ENCODE data around the gene ZNF782.
"Not testable (repeated sequence)": the region's sequence is repeated elsewhere in the genome, so short reads cannot be mapped to it uniquely, and the experiment has no call there.

ZNF782 gene

GRCh38 chr9:96856363-96857286 lies 2.3 kb upstream of the ZNF782 start:
- FAIRE-seq = no peak
- peak; percentile 31 for DNase-seq (ENCODE audit: insufficient read length, low spot score)

- FAIRE-seq = no peak
- no peak for DNase-seq (ENCODE audit: insufficient read length, low spot score)
Measured at GRCh38 chr9:96854651-96855273, 448 bp upstream of the ZNF782 start.

DNA sequence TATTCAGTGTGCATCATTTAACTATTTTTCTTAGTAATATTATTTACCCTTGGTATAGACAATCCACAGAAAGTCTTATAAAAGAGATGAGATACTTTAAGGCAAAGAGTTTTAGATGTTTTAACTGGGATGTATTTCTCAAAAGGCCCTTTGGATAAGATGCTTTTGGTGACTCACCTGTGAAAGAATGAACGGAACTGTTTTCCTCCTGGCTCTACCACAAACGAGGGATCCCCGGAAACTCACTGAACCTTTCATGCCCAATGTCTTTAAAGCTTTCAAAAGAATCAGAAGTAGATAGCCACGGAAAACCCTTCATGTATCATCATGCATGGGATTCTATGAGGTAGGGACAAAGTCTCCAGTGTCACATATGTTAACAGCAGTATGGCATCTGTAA lies 1.6 kb downstream of the ZNF782 start:
- FAIRE-seq (no peak), DNase-seq (ENCODE audit: insufficient read length, low spot score) (no peak)

GRCh38 chr9:96844040-96844439 lies 10.3 kb downstream of the ZNF782 start:
- DNase-seq (ENCODE audit: insufficient read length, low spot score) (no peak), FAIRE-seq (no peak)

DNA sequence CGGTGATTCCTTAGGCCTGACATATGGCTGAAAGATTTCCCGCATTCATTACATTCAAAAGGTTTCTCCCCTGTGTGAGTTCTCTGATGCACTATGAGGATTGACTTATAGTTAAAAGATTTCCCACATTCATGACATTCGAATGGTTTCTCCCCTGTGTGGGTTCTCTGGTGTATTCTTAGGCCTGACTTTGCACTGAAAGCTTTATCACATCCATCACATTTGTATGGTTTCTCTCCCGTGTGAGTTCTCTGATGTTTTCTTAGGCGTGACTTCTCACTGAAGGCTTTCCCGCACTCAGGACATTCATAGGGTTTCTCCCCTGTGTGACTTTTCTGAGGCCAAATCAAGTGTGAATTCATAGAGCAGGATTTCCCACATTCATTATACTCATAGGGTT lies 35.8 kb downstream of the ZNF782 start:
- FAIRE-seq = no peak
- no peak for DNase-seq (ENCODE audit: insufficient read length, low spot score)

DNA sequence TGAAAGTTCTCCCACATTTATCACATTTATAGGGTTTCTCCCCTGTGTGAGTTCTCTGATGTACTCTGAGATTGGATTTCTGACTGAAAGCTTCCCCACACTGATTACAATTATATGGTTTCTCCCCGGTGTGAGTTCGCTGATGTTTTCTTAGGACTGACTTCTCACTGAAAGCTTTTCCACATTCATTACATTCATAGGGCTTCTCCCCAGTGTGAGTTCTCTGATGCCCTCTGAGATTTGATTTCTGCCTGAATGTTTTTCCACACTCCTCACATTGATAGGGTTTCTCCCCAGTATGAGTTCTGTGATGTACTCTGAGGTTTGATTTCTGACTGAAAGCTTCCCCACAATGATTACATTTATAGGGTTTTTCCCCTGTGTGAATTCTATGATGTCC lies 36.3 kb downstream of the ZNF782 start:
- no peak for FAIRE-seq
- DNase-seq (ENCODE audit: insufficient read length, low spot score) = no peak

GRCh38 chr9:96813607-96814006 lies 40.7 kb downstream of the ZNF782 start:
- FAIRE-seq = no peak
- DNase-seq (ENCODE audit: insufficient read length, low spot score) = no peak

DNA sequence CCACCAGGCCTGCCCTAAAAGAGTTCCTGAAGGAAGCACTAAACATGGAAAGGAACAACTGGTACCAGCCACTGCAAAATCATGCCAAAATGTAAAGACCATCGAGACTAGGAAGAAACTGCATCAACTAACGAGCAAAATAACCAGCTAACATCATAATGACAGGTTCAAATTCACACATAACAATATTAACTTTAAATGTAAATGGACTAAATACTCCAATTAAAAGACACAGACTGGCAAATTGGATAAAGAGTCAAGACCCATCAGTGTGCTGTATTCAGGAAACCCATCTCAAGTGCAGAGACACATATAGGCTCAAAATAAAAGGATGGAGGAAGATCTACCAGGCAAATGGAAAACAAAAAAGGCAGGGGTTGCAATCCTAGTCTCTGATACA lies 55.4 kb downstream of the ZNF782 start:
- FAIRE-seq = not testable (repeated sequence)

DNA sequence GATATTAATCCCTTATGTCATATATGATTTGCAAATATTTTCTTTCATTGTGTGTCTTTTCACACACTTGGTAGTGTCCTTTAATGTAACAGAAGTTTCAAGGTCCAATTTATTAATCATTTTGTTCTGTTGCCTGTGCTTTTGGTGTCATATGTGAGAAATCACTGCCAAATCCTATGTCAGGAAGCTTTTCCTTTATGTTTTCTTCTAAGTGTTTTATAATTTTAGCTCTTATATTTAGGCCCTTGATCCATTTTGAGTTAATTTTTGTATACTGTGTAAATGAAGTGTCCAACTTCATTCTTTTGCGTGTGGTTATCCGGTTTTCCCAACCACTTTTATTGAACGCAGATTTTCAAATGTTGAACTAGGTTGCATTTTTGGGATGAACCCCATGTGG lies 70.3 kb downstream of the ZNF782 start:
- FAIRE-seq = no peak
- no peak for DNase-seq (ENCODE audit: insufficient read length, low spot score)

More for the DNA sequence above, 55.4 kb downstream of the ZNF782 start:
- not testable (repeated sequence) for DNase-seq (ENCODE audit: insufficient read length, low spot score)

GRCh38 chr9:96782235-96782634 lies 72.1 kb downstream of the ZNF782 start:
- FAIRE-seq = no peak
- no peak for DNase-seq (ENCODE audit: insufficient read length, low spot score)

DNA sequence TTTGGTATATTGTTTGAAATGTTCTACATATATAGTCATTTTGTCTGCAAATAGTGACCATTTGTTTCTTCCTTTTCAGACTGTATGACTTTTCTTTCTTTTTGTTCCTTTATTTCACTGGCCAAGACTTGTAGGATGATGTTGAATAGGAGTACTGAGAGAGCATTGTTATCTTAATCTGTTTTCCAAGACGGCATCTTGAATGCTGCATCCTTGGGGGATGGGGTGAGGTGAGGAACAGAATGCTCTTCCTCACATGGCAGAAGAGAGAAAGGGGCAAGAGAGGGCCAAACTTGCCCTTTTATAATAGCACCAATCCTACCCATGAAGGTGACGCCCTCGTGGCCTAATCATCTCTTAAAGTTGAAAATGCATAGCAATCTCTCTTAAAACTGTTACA lies 72.8 kb downstream of the ZNF782 start:
- DNase-seq (ENCODE audit: insufficient read length, low spot score) (no peak), FAIRE-seq (no peak)

- FAIRE-seq = no peak
- DNase-seq (ENCODE audit: insufficient read length, low spot score) = no peak
Measured at GRCh38 chr9:96779089-96779488, 75.2 kb downstream of the ZNF782 start.

DNA sequence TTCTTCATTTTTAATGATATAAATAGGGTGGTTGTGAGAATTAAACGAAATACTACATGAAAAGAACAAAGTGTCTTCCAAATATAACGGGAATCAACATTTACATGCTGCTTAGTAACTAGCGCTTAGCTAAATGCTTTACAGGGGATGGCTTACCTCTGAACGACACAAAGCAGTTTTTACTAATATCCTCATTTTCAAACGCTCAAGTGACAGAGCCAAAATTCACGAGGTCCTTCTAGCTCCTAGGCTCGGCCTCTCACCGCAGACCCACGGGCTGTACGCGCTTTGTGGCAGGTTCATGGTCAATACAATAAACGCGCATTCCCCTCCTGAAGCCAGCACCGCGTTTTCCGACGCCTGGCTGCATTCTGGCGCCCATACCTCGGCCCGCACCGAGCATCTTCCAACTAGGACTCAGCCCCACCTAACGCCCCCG lies 76.9 kb downstream of the ZNF782 start:
- FAIRE-seq (no peak), DNase-seq (ENCODE audit: insufficient read length, low spot score) (no peak)

- no peak for FAIRE-seq
Measured at GRCh38 chr9:96771124-96771523, 83.2 kb downstream of the ZNF782 start.

GRCh38 chr9:96769989-96770388 lies 84.3 kb downstream of the ZNF782 start:
- DNase-seq (ENCODE audit: insufficient read length, low spot score) (no peak), FAIRE-seq (no peak)

More at GRCh38 chr9:96771124-96771523, 83.2 kb downstream of the ZNF782 start:
- DNase-seq (ENCODE audit: insufficient read length, low spot score) = no peak

Data from HTR-8/SVneo (cell line).